Stimulated activated CD4-positive, alpha-beta T cell treated with anti-CD3 and anti-CD28 coated beads, Interleukin-1b, Interleukin-23, amount 100 ng/mL, for 48 hours (primary cell): ENCODE results near the gene SSR1.

Experiments
- DNase-seq: peaks from one replicate; pipeline ENCODE4 v3.0.0-alpha.2; 2020

SSR1 gene

DNA sequence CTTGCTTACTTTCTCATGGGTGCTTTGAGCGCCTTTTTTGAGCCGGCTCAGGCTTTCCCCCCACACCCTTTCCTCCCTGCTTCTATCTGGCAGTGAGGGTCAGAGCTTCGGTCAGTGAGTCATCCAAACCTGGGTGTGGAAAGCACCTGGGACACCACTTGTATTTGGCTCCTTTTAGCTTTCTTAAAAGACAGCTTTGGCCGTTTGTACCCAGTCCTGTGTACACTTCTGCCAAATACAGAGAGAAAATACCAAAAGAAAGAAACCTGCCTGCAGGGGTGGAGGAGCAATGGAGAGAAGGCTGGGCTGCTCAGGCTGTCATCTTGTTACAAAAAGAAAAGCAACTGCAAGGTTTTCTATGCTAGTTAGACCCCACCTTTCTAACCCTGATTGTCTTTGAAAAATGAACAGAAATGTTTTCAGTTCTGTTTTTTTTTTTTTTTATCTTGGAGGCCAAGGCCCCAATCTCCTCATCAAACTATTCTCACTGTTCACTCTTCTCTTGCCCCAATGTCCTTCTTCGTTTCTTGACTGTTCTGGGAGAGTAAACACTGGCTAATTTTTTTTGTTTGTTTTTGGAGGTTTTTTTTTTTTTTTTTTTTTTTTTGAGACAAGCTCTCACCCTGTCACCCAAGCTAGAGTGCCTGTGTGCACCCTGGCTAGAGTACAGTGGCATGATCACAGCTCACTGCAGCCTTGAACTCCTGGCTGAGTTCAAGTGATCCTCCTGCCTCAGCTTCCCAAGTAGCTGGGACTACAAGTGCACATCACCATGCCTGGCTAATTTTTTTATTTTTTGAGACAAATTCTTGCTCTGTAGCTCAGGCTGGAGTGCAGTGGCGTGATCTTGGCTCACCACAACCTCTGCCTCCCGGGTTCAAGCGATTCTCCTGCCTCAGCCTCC lies 76.4 kb downstream of the SSR1 start:
- DNase-seq, result no peak

- DNase-seq, result no peak
Observed at GRCh38 chr6:7235712-7236305, 77.2 kb downstream of the SSR1 start.

DNA sequence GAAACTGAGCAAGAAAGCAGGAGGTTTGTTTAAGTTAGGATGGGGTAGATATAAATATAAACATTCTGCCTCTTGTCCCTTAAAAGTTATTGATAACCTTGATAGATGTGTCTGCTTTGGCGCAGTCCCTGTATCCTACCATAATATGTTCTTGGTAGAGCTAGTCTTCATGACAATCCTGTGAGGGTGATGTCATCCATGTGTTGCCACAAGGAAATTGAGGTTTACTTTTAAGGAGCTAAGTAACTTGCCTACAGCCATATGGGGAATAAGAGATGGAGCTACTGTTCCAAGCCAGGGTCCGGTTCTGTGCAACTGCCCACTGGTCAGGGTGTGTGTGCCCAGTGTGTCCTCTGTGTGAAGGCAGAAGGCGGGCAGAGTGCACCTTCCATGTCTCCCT lies 78.5 kb downstream of the SSR1 start:
- no peak for DNase-seq

- DNase-seq, result no peak
Observed at GRCh38 chr6:7232351-7232750, 80.6 kb downstream of the SSR1 start.

DNA sequence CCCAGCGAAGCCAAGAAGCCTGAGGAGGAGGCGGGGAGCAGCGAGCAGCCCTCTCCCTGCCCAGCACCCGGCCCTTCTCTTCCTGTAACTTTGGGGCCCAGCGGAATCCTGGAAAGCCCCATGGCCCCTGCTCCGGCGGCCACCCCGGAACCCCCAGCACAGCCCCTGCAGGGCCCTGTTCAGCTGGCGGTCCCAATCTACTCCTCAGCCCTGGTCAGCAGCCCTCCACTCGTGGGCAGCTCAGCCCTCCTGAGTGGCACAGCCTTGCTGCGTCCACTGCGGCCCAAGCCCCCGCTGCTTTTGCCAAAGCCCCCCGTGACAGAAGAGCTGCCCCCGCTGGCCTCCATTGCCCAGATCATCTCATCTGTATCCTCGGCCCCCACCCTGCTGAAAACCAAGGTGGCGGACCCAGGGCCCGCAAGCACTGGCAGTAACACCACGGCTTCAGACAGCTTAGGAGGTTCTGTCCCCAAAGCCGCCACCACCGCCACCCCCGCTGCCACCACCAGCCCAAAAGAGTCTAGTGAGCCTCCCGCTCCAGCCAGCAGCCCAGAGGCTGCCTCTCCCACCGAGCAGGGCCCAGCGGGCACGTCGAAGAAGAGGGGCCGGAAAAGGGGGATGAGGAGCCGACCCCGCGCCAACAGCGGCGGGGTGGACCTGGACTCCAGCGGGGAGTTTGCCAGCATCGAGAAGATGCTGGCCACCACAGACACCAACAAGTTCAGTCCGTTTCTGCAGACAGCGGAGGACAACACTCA lies 81.9 kb downstream of the SSR1 start:
- no peak for DNase-seq

- no peak for DNase-seq
Observed at GRCh38 chr6:7230327-7230691, 82.7 kb downstream of the SSR1 start.

DNA sequence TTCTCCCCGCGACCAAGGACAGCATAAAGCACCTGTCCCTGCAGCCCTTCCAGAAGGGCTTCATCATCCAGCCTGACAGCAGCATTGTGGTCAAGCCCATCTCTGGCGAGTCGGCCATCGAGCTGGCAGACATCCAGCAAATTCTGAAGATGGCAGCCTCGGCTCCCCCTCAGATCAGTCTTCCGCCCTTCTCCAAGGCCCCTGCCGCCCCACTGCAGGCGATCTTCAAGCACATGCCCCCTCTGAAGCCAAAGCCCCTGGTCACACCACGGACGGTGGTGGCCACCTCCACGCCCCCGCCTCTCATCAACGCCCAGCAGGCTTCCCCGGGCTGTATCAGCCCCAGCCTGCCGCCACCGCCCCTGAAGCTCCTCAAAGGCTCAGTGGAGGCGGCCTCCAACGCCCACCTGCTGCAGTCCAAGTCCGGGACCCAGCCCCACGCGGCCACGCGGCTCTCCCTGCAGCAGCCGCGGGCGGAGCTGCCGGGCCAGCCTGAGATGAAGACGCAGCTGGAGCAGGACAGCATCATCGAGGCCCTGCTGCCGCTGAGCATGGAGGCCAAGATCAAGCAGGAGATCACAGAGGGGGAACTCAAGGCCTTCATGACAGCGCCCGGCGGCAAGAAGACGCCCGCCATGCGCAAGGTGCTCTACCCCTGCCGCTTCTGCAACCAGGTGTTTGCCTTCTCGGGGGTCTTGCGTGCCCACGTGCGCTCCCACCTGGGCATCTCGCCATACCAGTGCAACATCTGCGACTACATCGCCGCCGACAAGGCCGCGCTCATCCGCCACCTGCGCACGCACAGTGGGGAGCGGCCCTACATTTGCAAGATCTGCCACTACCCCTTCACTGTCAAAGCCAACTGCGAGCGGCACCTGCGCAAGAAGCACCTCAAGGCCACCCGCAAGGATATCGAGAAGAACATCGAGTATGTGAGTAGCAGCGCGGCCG lies 83.3 kb downstream of the SSR1 start:
- DNase-seq, result no peak

GRCh38 chr6:7228662-7229375 lies 84.2 kb downstream of the SSR1 start:
- no peak for DNase-seq

DNA sequence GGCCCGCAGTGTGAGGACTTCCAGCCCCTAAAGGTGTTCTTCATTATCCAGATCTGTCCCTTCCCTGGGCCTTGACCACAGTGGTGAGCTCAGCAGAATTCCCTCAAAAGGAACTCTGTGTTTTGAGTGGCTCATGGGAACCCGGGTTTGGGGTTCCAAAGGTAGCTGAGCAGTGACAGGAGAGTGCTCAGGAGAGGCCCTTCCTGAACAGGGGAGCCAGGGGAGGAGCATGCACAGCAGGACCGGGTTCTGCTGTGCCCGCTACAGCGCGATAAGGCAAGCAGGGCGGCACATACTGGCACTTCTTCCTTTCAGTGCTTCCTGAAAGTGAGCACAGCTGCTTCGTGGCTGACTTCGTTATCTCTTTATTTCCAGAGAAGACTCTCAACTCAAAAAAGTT lies 88.3 kb downstream of the SSR1 start:
- DNase-seq, result no peak

DNA sequence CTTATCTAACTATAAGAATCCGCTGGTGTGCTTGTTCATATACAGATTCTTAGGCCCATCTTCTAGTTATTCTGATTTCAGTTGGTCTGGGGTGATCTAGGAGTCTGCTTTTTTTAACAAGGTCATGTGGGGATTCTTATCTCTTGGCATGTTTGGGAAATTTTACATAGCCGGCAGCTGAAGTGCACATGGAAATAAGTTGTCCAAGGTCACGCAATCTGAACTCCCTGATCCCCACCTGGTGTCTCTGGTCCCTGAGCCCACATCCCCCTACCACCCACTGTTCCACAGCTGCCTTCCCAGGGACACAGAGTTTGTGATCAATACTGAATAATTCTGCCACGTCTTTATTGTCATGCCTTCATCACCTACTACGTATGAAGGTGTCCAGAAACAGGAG lies 90.8 kb downstream of the SSR1 start:
- DNase-seq, result no peak

- no peak for DNase-seq
Observed at GRCh38 chr6:7219310-7219709, 93.7 kb downstream of the SSR1 start.

GRCh38 chr6:7218406-7218988 lies 94.5 kb downstream of the SSR1 start:
- no peak for DNase-seq
